Endodermal cell (in vitro differentiated cells): ENCODE results near the gene LRRC32. TPM values are rescaled to one million over a fixed set of nuclear protein-coding genes. Genes with fewer than 3 reads are reported as not detected.

ENCODE experiments used
- DNase-seq: peaks from one replicate; pipeline ENCODE4 v3.0.0-alpha.2; 2017
- H3K27ac ChIP-seq: 2 replicates; pipeline ENCODE4 v1.5.1; 2013; ENCODE audit warnings: mild to moderate bottlenecking, low read depth, low read length, moderate library complexity
- H3K27me3 ChIP-seq: 2 replicates; pipeline ENCODE4 v1.6.1; 2013; ENCODE audit warnings: mild to moderate bottlenecking, low read length, moderate library complexity; ENCODE audit not compliant: insufficient read depth, control insufficient read depth, poor library complexity, severe bottlenecking
- H3K36me3 ChIP-seq: 2 replicates; pipeline ENCODE4 v1.7.0; 2013; ENCODE audit warnings: mild to moderate bottlenecking, low read length, moderate library complexity; ENCODE audit not compliant: control insufficient read depth, insufficient read depth
- H3K4me1 ChIP-seq: one replicate; pipeline ENCODE4 v1.7.0; 2013; ENCODE audit warnings: low read length; ENCODE audit not compliant: control insufficient read depth, insufficient read depth
- H3K4me3 ChIP-seq: 2 replicates; pipeline ENCODE4 v1.5.1; 2013; ENCODE audit warnings: mild to moderate bottlenecking, low read length, moderate library complexity
- H3K9ac ChIP-seq: 2 replicates; pipeline ENCODE4 v1.6.1; 2013; ENCODE audit warnings: mild to moderate bottlenecking, low read length, moderate library complexity; ENCODE audit not compliant: poor library complexity, severe bottlenecking; ENCODE audit errors: extremely low read depth
- H3K9me3 ChIP-seq: 2 replicates; pipeline ENCODE4 v1.6.1; 2013; ENCODE audit warnings: mild to moderate bottlenecking, low read length, moderate library complexity; ENCODE audit not compliant: control insufficient read depth
- H3K27ac Mint-ChIP-seq: 2 replicates; pipeline ENCODE4 v1.8.0; 2020; ENCODE audit warnings: mixed read lengths
- H3K27me3 Mint-ChIP-seq: 2 replicates; pipeline ENCODE4 v1.8.0; 2021; ENCODE audit warnings: mild to moderate bottlenecking, mixed read lengths; ENCODE audit not compliant: insufficient read depth
- H3K36me3 Mint-ChIP-seq: 2 replicates; pipeline ENCODE4 v1.8.0; 2020; ENCODE audit warnings: low read depth, mixed read lengths
- H3K4me1 Mint-ChIP-seq: 2 replicates; pipeline ENCODE4 v1.8.0; 2020; ENCODE audit warnings: mixed read lengths
- H3K4me3 Mint-ChIP-seq: 2 replicates; pipeline ENCODE4 v1.8.0; 2020; ENCODE audit warnings: mild to moderate bottlenecking, moderate library complexity, mixed read lengths
- H3K9me3 Mint-ChIP-seq: 2 replicates; pipeline ENCODE4 v1.8.0; 2020; ENCODE audit warnings: mild to moderate bottlenecking, mixed read lengths
- WGBS, 2 experiments: methylation state at CpG; one replicate each; pipeline versions ENCODE4 v1.1.5 to v1.1.7; 2013; ENCODE audit warnings: missing lambda C conversion rate in 2 of 2, mixed read lengths in 1 of 2; ENCODE audit not compliant: insufficient coverage in 1 of 2, insufficient read length in 1 of 2; 5-methylcytosine and 5-hydroxymethylcytosine counted together
- total RNA-seq, 2 donors: library from RNA; stranded (reverse); fragmentation: NEBNext Ultra II Directional in 1 of 2; extraction: Animal tissue kit (Norgen Biotek cat#: 25700) in 1 of 2; gene quantifications; 2 replicates in 1 of 2; 3 replicates in 1 of 2; pipeline ENCODE4 v1.2.1, GENCODE V29; 2021
- TF ChIP-seq, protein P1 (sequence below): fragments of 200-600 bp; sonication (generic); conservative IDR thresholded peaks from 2 replicates; pipeline ENCODE4 v1.5.0; 2021; ENCODE audit warnings: antibody characterized with exemption, mild to moderate bottlenecking

The LRRC32 gene
- total RNA-seq, 2 donors from 2014 or later, result 1.3 to 1.6 TPM

DNA sequence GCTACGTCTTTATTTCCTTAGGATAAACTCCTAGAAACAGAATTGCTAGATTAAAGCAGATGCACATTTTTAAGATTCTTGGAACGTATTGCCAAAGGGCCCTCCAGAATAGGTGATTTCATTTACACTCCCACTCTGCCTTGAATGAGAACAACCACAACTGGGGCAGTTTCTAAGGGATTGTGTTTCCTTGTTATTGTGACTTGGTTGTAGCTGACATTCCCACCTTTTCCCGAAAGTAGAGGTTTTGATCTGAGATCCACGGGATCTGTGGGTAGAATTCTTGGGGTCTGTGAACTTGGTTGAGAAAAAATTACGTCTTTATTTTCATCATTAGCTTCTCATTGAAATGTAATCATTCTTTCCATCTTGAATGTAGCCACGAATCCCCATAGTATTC, 21.5 kb downstream of the LRRC32 start:
- 89 to 91% methylated on average over 3 to 6 of the region's 6 CpGs for WGBS, 2 experiments
- Histone ChIP-seq H3K27ac (no peak overlapping the region), H3K9ac (no peak overlapping the region), H3K9me3 (peaks cover 10% of the 10 kb centered on the region), H3K4me1 (no peaks in the 10 kb centered on the region), H3K36me3 (no peaks in the 10 kb centered on the region), H3K4me3 (no peak overlapping the region), H3K27me3 (no peaks in the 10 kb centered on the region)
- H3K27me3 Mint-ChIP-seq, result no peaks in the 10 kb centered on the region
- H3K4me3 Mint-ChIP-seq, result no peak overlapping the region
- H3K9me3 Mint-ChIP-seq, result peaks cover 16% of the 10 kb centered on the region
- peak; percentile 3 for DNase-seq
- peaks cover 6% of the 10 kb centered on the region for H3K4me1 Mint-ChIP-seq
- H3K27ac Mint-ChIP-seq, result no peak overlapping the region
- TF ChIP-seq, protein P1, sequence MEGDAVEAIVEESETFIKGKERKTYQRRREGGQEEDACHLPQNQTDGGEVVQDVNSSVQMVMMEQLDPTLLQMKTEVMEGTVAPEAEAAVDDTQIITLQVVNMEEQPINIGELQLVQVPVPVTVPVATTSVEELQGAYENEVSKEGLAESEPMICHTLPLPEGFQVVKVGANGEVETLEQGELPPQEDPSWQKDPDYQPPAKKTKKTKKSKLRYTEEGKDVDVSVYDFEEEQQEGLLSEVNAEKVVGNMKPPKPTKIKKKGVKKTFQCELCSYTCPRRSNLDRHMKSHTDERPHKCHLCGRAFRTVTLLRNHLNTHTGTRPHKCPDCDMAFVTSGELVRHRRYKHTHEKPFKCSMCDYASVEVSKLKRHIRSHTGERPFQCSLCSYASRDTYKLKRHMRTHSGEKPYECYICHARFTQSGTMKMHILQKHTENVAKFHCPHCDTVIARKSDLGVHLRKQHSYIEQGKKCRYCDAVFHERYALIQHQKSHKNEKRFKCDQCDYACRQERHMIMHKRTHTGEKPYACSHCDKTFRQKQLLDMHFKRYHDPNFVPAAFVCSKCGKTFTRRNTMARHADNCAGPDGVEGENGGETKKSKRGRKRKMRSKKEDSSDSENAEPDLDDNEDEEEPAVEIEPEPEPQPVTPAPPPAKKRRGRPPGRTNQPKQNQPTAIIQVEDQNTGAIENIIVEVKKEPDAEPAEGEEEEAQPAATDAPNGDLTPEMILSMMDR, result no peak
- no peaks in the 10 kb centered on the region for H3K36me3 Mint-ChIP-seq

DNA sequence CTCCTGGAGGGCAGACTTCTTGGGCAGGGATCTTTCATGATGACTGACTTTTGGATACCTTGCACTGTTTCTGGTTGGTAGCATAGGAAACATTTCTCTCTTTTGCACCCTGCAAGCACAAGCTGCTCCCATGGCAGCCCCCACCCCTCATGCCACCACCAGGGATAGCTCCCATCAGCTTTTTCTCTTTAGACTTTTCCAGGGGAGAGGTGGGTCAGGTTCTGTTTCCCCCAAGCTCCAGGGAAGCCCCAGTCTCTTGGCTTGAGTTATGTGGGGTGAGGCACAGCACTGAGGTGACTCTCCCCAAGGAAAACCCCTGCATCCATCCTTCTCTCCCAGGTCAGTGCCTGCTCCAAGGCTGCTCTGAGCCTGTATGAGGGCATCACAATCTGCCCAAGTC, 22.5 kb downstream of the LRRC32 start:
- H3K4me3 ChIP-seq, result no peak overlapping the region
- H3K9me3 ChIP-seq, result peaks cover 10% of the 10 kb centered on the region
- no peak overlapping the region for H3K27ac Mint-ChIP-seq
- H3K9ac ChIP-seq, result no peak overlapping the region
- H3K9me3 Mint-ChIP-seq, result peaks cover 16% of the 10 kb centered on the region
- no peak overlapping the region for H3K27ac ChIP-seq
- no peaks in the 10 kb centered on the region for H3K27me3 Mint-ChIP-seq
- H3K4me1 ChIP-seq, result no peaks in the 10 kb centered on the region
- TF ChIP-seq, protein P1, result no peak
- H3K36me3 ChIP-seq, result no peaks in the 10 kb centered on the region
- H3K36me3 Mint-ChIP-seq, result no peaks in the 10 kb centered on the region
- peaks cover 4% of the 10 kb centered on the region for H3K4me1 Mint-ChIP-seq
- no peak overlapping the region for H3K4me3 Mint-ChIP-seq
- peak; percentile 29 for DNase-seq
- no peaks in the 10 kb centered on the region for H3K27me3 ChIP-seq

DNA sequence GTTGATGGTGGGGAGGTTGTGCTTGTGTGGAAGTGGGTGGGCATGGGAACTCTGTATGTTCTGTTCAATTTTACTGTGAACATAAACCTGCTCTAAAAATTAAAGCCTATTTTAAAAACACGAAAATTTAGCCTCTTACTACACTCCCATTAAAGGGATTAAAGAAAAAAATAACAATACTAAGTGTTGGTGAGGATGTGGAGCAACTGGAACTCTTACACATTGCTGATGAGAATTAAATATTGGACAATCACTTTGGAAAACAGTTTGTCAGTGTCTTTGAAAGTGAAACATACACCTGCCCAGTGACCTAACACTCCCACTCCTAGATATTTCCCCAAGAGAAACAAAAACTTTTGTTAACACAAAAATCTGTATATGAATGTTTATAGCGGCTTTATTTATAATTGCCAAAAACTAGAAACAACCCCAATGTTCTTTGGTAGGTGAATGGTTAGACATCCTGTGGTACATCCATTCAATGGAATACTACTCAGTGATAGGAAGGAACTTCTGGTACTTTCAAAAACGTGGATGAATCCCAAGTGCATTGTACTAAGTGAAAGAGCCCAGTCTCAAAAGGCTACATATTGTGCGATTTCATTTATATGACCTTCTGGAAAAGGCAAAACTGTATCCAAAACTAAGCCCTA, 23.5 kb downstream of the LRRC32 start:
- no peaks in the 10 kb centered on the region for H3K27me3 Mint-ChIP-seq
- no peaks in the 10 kb centered on the region for H3K4me1 ChIP-seq
- H3K27ac ChIP-seq, result no peak overlapping the region
- TF ChIP-seq, protein P1, result no peak
- H3K27me3 ChIP-seq, result no peaks in the 10 kb centered on the region
- H3K9me3 Mint-ChIP-seq, result peaks cover 16% of the 10 kb centered on the region
- 67 to 85% methylated on average over 2 to 4 of the region's 4 CpGs for WGBS, 2 experiments
- H3K4me3 ChIP-seq, result no peak overlapping the region
- no peak overlapping the region for H3K9ac ChIP-seq
- DNase-seq, result no peak
- H3K36me3 Mint-ChIP-seq, result no peaks in the 10 kb centered on the region
- H3K9me3 ChIP-seq, result peaks cover 10% of the 10 kb centered on the region
- H3K27ac Mint-ChIP-seq, result no peak overlapping the region
- H3K36me3 ChIP-seq, result no peaks in the 10 kb centered on the region
- peaks cover 4% of the 10 kb centered on the region for H3K4me1 Mint-ChIP-seq
- no peak overlapping the region for H3K4me3 Mint-ChIP-seq
